Measurements from ENCODE around the gene SH3BP4.

Gene SH3BP4

GRCh38 chr2:234982096-234982834 lies 30.4 kb downstream of the SH3BP4 start:
- H3K4me1 ChIP-seq (ENCODE audit: control insufficient read depth, insufficient read depth, low read length), result peaks cover 39% of the 10 kb centered on the region
- no peak overlapping the region for H3K4me3 ChIP-seq (ENCODE audit: insufficient read depth, low read depth, low read length)
- 91 to 92% methylated on average over 17 of the region's 17 CpGs for WGBS, 2 experiments
- H3K27me3 ChIP-seq (ENCODE audit: control insufficient read depth, insufficient read depth, low read length, poor library complexity, severe bottlenecking), result no peaks in the 10 kb centered on the region
- H3K27ac ChIP-seq (ENCODE audit: insufficient read depth, low read depth, low read length, poor library complexity, severe bottlenecking), result peak overlapping the region; percentile 86
- H3K9me3 ChIP-seq (ENCODE audit: control insufficient read depth, low read length), result no peaks in the 10 kb centered on the region
- H3K36me3 ChIP-seq (ENCODE audit: control insufficient read depth, insufficient read depth, low read length), result peaks cover 9% of the 10 kb centered on the region

- Histone ChIP-seq H3K9me3 (ENCODE audit: control insufficient read depth, low read length) (no peaks in the 10 kb centered on the region), H3K27me3 (ENCODE audit: control insufficient read depth, insufficient read depth, low read length, poor library complexity, severe bottlenecking) (no peaks in the 10 kb centered on the region), H3K4me1 (ENCODE audit: control insufficient read depth, insufficient read depth, low read length) (peaks cover 39% of the 10 kb centered on the region), H3K27ac (ENCODE audit: insufficient read depth, low read depth, low read length, poor library complexity, severe bottlenecking) (no peak overlapping the region), H3K4me3 (ENCODE audit: insufficient read depth, low read depth, low read length) (no peak overlapping the region), H3K36me3 (ENCODE audit: control insufficient read depth, insufficient read depth, low read length) (peaks cover 8% of the 10 kb centered on the region)
- WGBS, 2 experiments, result 80 to 81% methylated on average over 9 of the region's 11 CpGs
Measured at GRCh38 chr2:234983011-234983726, 31.4 kb downstream of the SH3BP4 start.

GRCh38 chr2:234985608-234986245 lies 33.9 kb downstream of the SH3BP4 start:
- Histone ChIP-seq H3K27me3 (ENCODE audit: control insufficient read depth, insufficient read depth, low read length, poor library complexity, severe bottlenecking) (no peaks in the 10 kb centered on the region), H3K4me3 (ENCODE audit: insufficient read depth, low read depth, low read length) (no peak overlapping the region), H3K36me3 (ENCODE audit: control insufficient read depth, insufficient read depth, low read length) (no peaks in the 10 kb centered on the region), H3K27ac (ENCODE audit: insufficient read depth, low read depth, low read length, poor library complexity, severe bottlenecking) (no peak overlapping the region), H3K9me3 (ENCODE audit: control insufficient read depth, low read length) (no peaks in the 10 kb centered on the region), H3K4me1 (ENCODE audit: control insufficient read depth, insufficient read depth, low read length) (peaks cover 33% of the 10 kb centered on the region)
- 95 to 97% methylated on average over 17 of the region's 17 CpGs for WGBS, 2 experiments

GRCh38 chr2:234986390-234986789 lies 34.6 kb downstream of the SH3BP4 start:
- no peak overlapping the region for H3K4me3 ChIP-seq (ENCODE audit: insufficient read depth, low read depth, low read length)
- WGBS, 2 experiments, result 90 to 93% methylated on average over 7 of the region's 7 CpGs
- peaks cover 27% of the 10 kb centered on the region for H3K4me1 ChIP-seq (ENCODE audit: control insufficient read depth, insufficient read depth, low read length)

GRCh38 chr2:234986876-234987720 lies 35.3 kb downstream of the SH3BP4 start:
- H3K4me3 ChIP-seq (ENCODE audit: insufficient read depth, low read depth, low read length), result no peak overlapping the region
- H3K4me1 ChIP-seq (ENCODE audit: control insufficient read depth, insufficient read depth, low read length), result peaks cover 20% of the 10 kb centered on the region
- no peaks in the 10 kb centered on the region for H3K36me3 ChIP-seq (ENCODE audit: control insufficient read depth, insufficient read depth, low read length)
- H3K9me3 ChIP-seq (ENCODE audit: control insufficient read depth, low read length), result no peaks in the 10 kb centered on the region
- WGBS, 2 experiments, result 95 to 97% methylated on average over 16 to 17 of the region's 17 CpGs
- no peaks in the 10 kb centered on the region for H3K27me3 ChIP-seq (ENCODE audit: control insufficient read depth, insufficient read depth, low read length, poor library complexity, severe bottlenecking)
- H3K27ac ChIP-seq (ENCODE audit: insufficient read depth, low read depth, low read length, poor library complexity, severe bottlenecking), result no peak overlapping the region

More at GRCh38 chr2:234986390-234986789, 34.6 kb downstream of the SH3BP4 start:
- Histone ChIP-seq H3K9me3 (ENCODE audit: control insufficient read depth, low read length) (no peaks in the 10 kb centered on the region), H3K27me3 (ENCODE audit: control insufficient read depth, insufficient read depth, low read length, poor library complexity, severe bottlenecking) (no peaks in the 10 kb centered on the region), H3K27ac (ENCODE audit: insufficient read depth, low read depth, low read length, poor library complexity, severe bottlenecking) (no peak overlapping the region), H3K36me3 (ENCODE audit: control insufficient read depth, insufficient read depth, low read length) (no peaks in the 10 kb centered on the region)

- Histone ChIP-seq H3K4me1 (ENCODE audit: control insufficient read depth, insufficient read depth, low read length) (peaks cover 13% of the 10 kb centered on the region), H3K27me3 (ENCODE audit: control insufficient read depth, insufficient read depth, low read length, poor library complexity, severe bottlenecking) (no peaks in the 10 kb centered on the region), H3K27ac (ENCODE audit: insufficient read depth, low read depth, low read length, poor library complexity, severe bottlenecking) (no peak overlapping the region), H3K36me3 (ENCODE audit: control insufficient read depth, insufficient read depth, low read length) (no peaks in the 10 kb centered on the region), H3K9me3 (ENCODE audit: control insufficient read depth, low read length) (no peaks in the 10 kb centered on the region), H3K4me3 (ENCODE audit: insufficient read depth, low read depth, low read length) (no peak overlapping the region)
- 93 to 96% methylated on average over 7 of the region's 7 CpGs for WGBS, 2 experiments
Measured at GRCh38 chr2:234987754-234988153, 35.9 kb downstream of the SH3BP4 start.

GRCh38 chr2:234988491-234988890 lies 36.7 kb downstream of the SH3BP4 start:
- H3K27ac ChIP-seq (ENCODE audit: insufficient read depth, low read depth, low read length, poor library complexity, severe bottlenecking), result no peak overlapping the region
- H3K4me1 ChIP-seq (ENCODE audit: control insufficient read depth, insufficient read depth, low read length), result peaks cover 14% of the 10 kb centered on the region
- H3K4me3 ChIP-seq (ENCODE audit: insufficient read depth, low read depth, low read length), result no peak overlapping the region
- H3K9me3 ChIP-seq (ENCODE audit: control insufficient read depth, low read length), result no peaks in the 10 kb centered on the region
- H3K27me3 ChIP-seq (ENCODE audit: control insufficient read depth, insufficient read depth, low read length, poor library complexity, severe bottlenecking), result no peaks in the 10 kb centered on the region
- 95 to 97% methylated on average over 14 of the region's 14 CpGs for WGBS, 2 experiments
- H3K36me3 ChIP-seq (ENCODE audit: control insufficient read depth, insufficient read depth, low read length), result no peaks in the 10 kb centered on the region

GRCh38 chr2:234989183-234989701 lies 37.4 kb downstream of the SH3BP4 start:
- Histone ChIP-seq H3K36me3 (ENCODE audit: control insufficient read depth, insufficient read depth, low read length) (no peaks in the 10 kb centered on the region), H3K4me1 (ENCODE audit: control insufficient read depth, insufficient read depth, low read length) (peaks cover 15% of the 10 kb centered on the region), H3K27ac (ENCODE audit: insufficient read depth, low read depth, low read length, poor library complexity, severe bottlenecking) (no peak overlapping the region), H3K9me3 (ENCODE audit: control insufficient read depth, low read length) (no peaks in the 10 kb centered on the region), H3K4me3 (ENCODE audit: insufficient read depth, low read depth, low read length) (no peak overlapping the region), H3K27me3 (ENCODE audit: control insufficient read depth, insufficient read depth, low read length, poor library complexity, severe bottlenecking) (no peaks in the 10 kb centered on the region)
- 94 to 96% methylated on average over 13 of the region's 13 CpGs for WGBS, 2 experiments

GRCh38 chr2:234990300-234990699 lies 38.5 kb downstream of the SH3BP4 start:
- Histone ChIP-seq H3K9me3 (ENCODE audit: control insufficient read depth, low read length) (no peaks in the 10 kb centered on the region), H3K4me3 (ENCODE audit: insufficient read depth, low read depth, low read length) (no peak overlapping the region), H3K27ac (ENCODE audit: insufficient read depth, low read depth, low read length, poor library complexity, severe bottlenecking) (no peak overlapping the region), H3K27me3 (ENCODE audit: control insufficient read depth, insufficient read depth, low read length, poor library complexity, severe bottlenecking) (no peaks in the 10 kb centered on the region), H3K36me3 (ENCODE audit: control insufficient read depth, insufficient read depth, low read length) (peaks cover 6% of the 10 kb centered on the region), H3K4me1 (ENCODE audit: control insufficient read depth, insufficient read depth, low read length) (peaks cover 25% of the 10 kb centered on the region)
- 93 to 97% methylated on average over 7 of the region's 7 CpGs for WGBS, 2 experiments

All from ectodermal cell (in vitro differentiated cells).